HG03469 (cell line): ENCODE data around the gene MS4A2.
"Not testable (repeated sequence)": the region's sequence is repeated elsewhere in the genome, so short reads cannot be mapped to it uniquely, and the experiment has no call there.

Experiments used
- ATAC-seq: cut with Tn5 transposase; IDR thresholded peaks from one replicate; pipeline ENCODE4 v1.9.1; 2021; ENCODE audit warnings: mild to moderate bottlenecking, moderate library complexity, moderate number of reproducible peaks; ENCODE audit not compliant: unreplicated experiment

Gene MS4A2

GRCh38 chr11:60100516-60100915, 12.1 kb downstream of the MS4A2 start:
- no peak for ATAC-seq

GRCh38 chr11:60101368-60101767, 12.9 kb downstream of the MS4A2 start:
- not testable (repeated sequence) for ATAC-seq

GRCh38 chr11:60104471-60105115, 16.1 kb downstream of the MS4A2 start:
- not testable (repeated sequence) for ATAC-seq

- not testable (repeated sequence) for ATAC-seq
Observed at GRCh38 chr11:60108631-60109030, 20.2 kb downstream of the MS4A2 start.

GRCh38 chr11:60111793-60112192, 23.3 kb downstream of the MS4A2 start:
- ATAC-seq: no peak

- ATAC-seq: no peak
Observed at GRCh38 chr11:60116996-60117790, 28.7 kb downstream of the MS4A2 start.

GRCh38 chr11:60118338-60118737, 29.9 kb downstream of the MS4A2 start:
- no peak for ATAC-seq

- no peak for ATAC-seq
Observed at GRCh38 chr11:60119710-60120109, 31.2 kb downstream of the MS4A2 start.

GRCh38 chr11:60121264-60121663, 32.8 kb downstream of the MS4A2 start:
- ATAC-seq: no peak

GRCh38 chr11:60122414-60123036, 34.1 kb downstream of the MS4A2 start:
- ATAC-seq: no peak

- ATAC-seq: no peak
Observed at GRCh38 chr11:60124802-60125432, 36.5 kb downstream of the MS4A2 start.

- ATAC-seq: no peak
Observed at GRCh38 chr11:60125956-60126585, 37.6 kb downstream of the MS4A2 start.

- ATAC-seq: no peak
Observed at GRCh38 chr11:60127311-60127811, 38.9 kb downstream of the MS4A2 start.

- ATAC-seq: no peak
Observed at GRCh38 chr11:60128376-60128775, 39.9 kb downstream of the MS4A2 start.

GRCh38 chr11:60128866-60129265, 40.4 kb downstream of the MS4A2 start:
- not testable (repeated sequence) for ATAC-seq

GRCh38 chr11:60129853-60130252, 41.4 kb downstream of the MS4A2 start:
- ATAC-seq: no peak

- no peak for ATAC-seq
Observed at GRCh38 chr11:60130496-60130895, 42.0 kb downstream of the MS4A2 start.

- ATAC-seq: no peak
Observed at GRCh38 chr11:60131912-60132311, 43.4 kb downstream of the MS4A2 start.

- ATAC-seq: no peak
Observed at GRCh38 chr11:60133917-60134316, 45.5 kb downstream of the MS4A2 start.

- ATAC-seq: no peak
Observed at GRCh38 chr11:60143768-60144167, 55.3 kb downstream of the MS4A2 start.

GRCh38 chr11:60145677-60146076, 57.2 kb downstream of the MS4A2 start:
- no peak for ATAC-seq
